HepG2 (cell line): Measurements from ENCODE around the gene PPP6R2. TPM values are rescaled to one million over a fixed set of nuclear protein-coding genes. Genes with fewer than 3 reads are reported as not detected.

Experiments
- BRCA1 ChIP-seq: sonication (generic); formaldehyde crosslinking; IDR thresholded peaks from 2 replicates; pipeline ENCODE4 v1.4.0; 2020; ENCODE audit warnings: missing genetic modification reagents
- GZF1 ChIP-seq: sonication (generic); formaldehyde crosslinking; IDR thresholded peaks from 2 replicates; pipeline ENCODE4 v1.5.1; 2020; ENCODE audit warnings: mild to moderate bottlenecking, missing genetic modification reagents
- HDAC6 ChIP-seq: fragments of 200-600 bp; sonication (generic); IDR thresholded peaks from 2 replicates; pipeline ENCODE4 v1.7.0; 2017; ENCODE audit warnings: mild to moderate bottlenecking, antibody characterized with exemption, low read length, low read depth
- HNRNPK ChIP-seq: fragments of 200-400 bp; formaldehyde crosslinking; IDR thresholded peaks from 2 replicates; pipeline ENCODE4 v1.6.1; 2018; ENCODE audit warnings: low read length, low read depth, moderate library complexity, mild to moderate bottlenecking; ENCODE audit not compliant: poor library complexity, severe bottlenecking
- HOXA3 ChIP-seq: sonication (generic); formaldehyde crosslinking; IDR thresholded peaks from 2 replicates; pipeline ENCODE4 v1.5.0; 2020; ENCODE audit warnings: missing genetic modification reagents
- KDM2A ChIP-seq: sonication (generic); formaldehyde crosslinking; IDR thresholded peaks from 2 replicates; pipeline ENCODE4 v1.4.0; 2020; ENCODE audit warnings: low read depth, missing genetic modification reagents, borderline replicate concordance
- KMT2B ChIP-seq: IDR thresholded peaks from 2 replicates; pipeline ENCODE4 v1.6.1; 2016; ENCODE audit warnings: missing genetic modification reagents, missing compliant biosample characterization
- NFKBIZ ChIP-seq: IDR thresholded peaks from 2 replicates; pipeline ENCODE4 v1.6.1; 2018; ENCODE audit warnings: missing genetic modification reagents, missing compliant biosample characterization
- PTBP1 ChIP-seq: fragments of 200-400 bp; formaldehyde crosslinking; IDR thresholded peaks from 2 replicates; pipeline ENCODE4 v1.6.1; 2018; ENCODE audit warnings: low read length, low read depth; ENCODE audit not compliant: poor library complexity, severe bottlenecking
- ZFP62 ChIP-seq: sonication (generic); formaldehyde crosslinking; IDR thresholded peaks from 2 replicates; pipeline ENCODE4 v1.4.0; 2020; ENCODE audit warnings: missing genetic modification reagents
- ZFP82 ChIP-seq: sonication (generic); formaldehyde crosslinking; IDR thresholded peaks from 2 replicates; pipeline ENCODE4 v1.5.1; 2020; ENCODE audit warnings: mild to moderate bottlenecking, missing genetic modification reagents, borderline replicate concordance
- ZNF143 ChIP-seq: sonication (generic); formaldehyde crosslinking; IDR thresholded peaks from 2 replicates; pipeline ENCODE4 v1.4.0; 2020; ENCODE audit warnings: missing genetic modification reagents
- ZNF260 ChIP-seq: sonication (generic); formaldehyde crosslinking; IDR thresholded peaks from 2 replicates; pipeline ENCODE4 v1.4.0; 2020; ENCODE audit warnings: missing genetic modification reagents, low read depth, mild to moderate bottlenecking, borderline replicate concordance
- ZNF296 ChIP-seq: sonication (generic); formaldehyde crosslinking; conservative IDR thresholded peaks from 2 replicates; pipeline ENCODE4 v1.5.0; 2020; ENCODE audit warnings: mild to moderate bottlenecking, missing genetic modification reagents
- ZNF33B ChIP-seq: sonication (generic); formaldehyde crosslinking; IDR thresholded peaks from 2 replicates; pipeline ENCODE4 v1.5.1; 2020; ENCODE audit warnings: mild to moderate bottlenecking, missing genetic modification reagents
- ZNF382 ChIP-seq: sonication (generic); formaldehyde crosslinking; IDR thresholded peaks from 2 replicates; pipeline ENCODE4 v1.5.0; 2020; ENCODE audit warnings: missing genetic modification reagents, mild to moderate bottlenecking, borderline replicate concordance
- ZNF850 ChIP-seq: sonication (generic); formaldehyde crosslinking; conservative IDR thresholded peaks from 2 replicates; pipeline ENCODE4 v1.9.0; 2021; ENCODE audit warnings: mild to moderate bottlenecking, missing genetic modification reagents
- polyA plus RNA-seq, 8 experiments: library from polyadenylated mRNA; depleted of rRNA in 3 of 8; stranded (reverse) in 7 of 8; unstranded in 1 of 8; fragments of >200 nt; fragmentation: Illumina TruSeq in 4 of 8; extraction: Trizol in 4 of 8; gene quantifications; 2 replicates each; pipeline versions ENCODE4 v1.2.1 to v1.2.3, GENCODE V29; 2011 to 2016; ENCODE audit warnings: low read depth in 4 of 8, missing spikeins in 1 of 8, mixed read lengths in 1 of 8; ENCODE audit not compliant: insufficient read depth in 1 of 8
- total RNA-seq, 5 experiments: library from RNA; depleted of rRNA; stranded (reverse); fragments of >200 nt; fragmentation: Illumina TruSeq; extraction: Trizol; gene quantifications; 2 replicates each; pipeline ENCODE4 v1.2.3, GENCODE V29; 2016; ENCODE audit warnings: low read depth in 1 of 5
- TF ChIP-seq, protein P1 (sequence below): sonication (generic); formaldehyde crosslinking; IDR thresholded peaks from 2 replicates; pipeline ENCODE4 v1.8.1; 2022; ENCODE audit warnings: low read depth, mild to moderate bottlenecking, missing genetic modification reagents
- TF ChIP-seq, protein P2 (sequence below): sonication (generic); formaldehyde crosslinking; IDR thresholded peaks from 2 replicates; pipeline ENCODE4 v1.8.1; 2022; ENCODE audit warnings: mild to moderate bottlenecking, missing genetic modification reagents
- TF ChIP-seq, protein P3 (sequence below): sonication (generic); formaldehyde crosslinking; IDR thresholded peaks from 2 replicates; pipeline ENCODE4 v1.4.0; 2020; ENCODE audit warnings: mild to moderate bottlenecking, missing genetic modification reagents, borderline replicate concordance

Gene PPP6R2
- total and polyA plus RNA-seq, 2 of the 13 experiments (the other 11 are each of a cell fraction or from before 2014, with no cell fraction given) = 55.0 to 102 TPM

DNA sequence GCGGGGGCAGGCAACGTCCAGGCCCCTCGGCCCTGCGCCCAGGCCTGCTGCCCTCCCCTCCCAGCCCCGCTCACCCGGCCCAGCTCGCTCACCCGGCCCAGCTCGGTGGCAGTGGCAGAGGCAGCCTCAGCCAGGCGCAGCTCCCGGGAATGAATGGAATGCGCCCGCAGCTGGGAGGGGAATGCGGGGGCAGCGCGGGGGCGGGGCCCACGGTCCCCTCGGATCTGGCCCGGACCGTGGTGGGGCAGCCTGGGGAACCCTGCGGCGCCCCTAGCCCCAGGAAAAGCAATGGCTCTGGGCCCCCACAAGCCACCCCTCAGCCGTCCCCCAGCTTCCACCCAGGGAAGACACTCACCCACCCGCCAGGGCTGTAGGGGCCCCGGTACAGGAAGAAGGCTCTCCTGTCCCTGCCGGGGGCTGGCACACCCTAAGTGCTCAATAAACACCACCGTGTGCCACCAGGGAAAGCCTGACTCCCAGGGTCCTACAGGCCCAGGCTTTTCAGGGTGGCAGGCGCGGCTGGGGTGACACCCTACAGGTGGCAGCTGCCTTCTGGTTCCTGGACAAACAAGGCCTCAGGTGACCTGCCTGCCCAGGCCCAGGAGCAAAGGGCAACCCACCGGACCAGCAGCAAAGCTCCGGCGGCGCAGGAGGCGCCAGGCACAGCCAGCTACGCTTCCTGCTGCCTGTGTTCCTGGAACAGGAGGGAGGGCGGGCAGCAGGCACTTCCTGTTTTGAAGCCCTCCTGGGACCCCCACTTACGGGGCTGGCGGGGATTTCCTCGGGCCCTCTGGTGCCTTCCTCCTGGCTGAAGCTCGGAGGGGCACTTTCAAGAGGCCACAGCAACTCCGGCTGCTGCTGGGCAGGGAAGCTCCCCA is 49.4 kb upstream of the PPP6R2 start (continued):
- TF ChIP-seq, protein P1, sequence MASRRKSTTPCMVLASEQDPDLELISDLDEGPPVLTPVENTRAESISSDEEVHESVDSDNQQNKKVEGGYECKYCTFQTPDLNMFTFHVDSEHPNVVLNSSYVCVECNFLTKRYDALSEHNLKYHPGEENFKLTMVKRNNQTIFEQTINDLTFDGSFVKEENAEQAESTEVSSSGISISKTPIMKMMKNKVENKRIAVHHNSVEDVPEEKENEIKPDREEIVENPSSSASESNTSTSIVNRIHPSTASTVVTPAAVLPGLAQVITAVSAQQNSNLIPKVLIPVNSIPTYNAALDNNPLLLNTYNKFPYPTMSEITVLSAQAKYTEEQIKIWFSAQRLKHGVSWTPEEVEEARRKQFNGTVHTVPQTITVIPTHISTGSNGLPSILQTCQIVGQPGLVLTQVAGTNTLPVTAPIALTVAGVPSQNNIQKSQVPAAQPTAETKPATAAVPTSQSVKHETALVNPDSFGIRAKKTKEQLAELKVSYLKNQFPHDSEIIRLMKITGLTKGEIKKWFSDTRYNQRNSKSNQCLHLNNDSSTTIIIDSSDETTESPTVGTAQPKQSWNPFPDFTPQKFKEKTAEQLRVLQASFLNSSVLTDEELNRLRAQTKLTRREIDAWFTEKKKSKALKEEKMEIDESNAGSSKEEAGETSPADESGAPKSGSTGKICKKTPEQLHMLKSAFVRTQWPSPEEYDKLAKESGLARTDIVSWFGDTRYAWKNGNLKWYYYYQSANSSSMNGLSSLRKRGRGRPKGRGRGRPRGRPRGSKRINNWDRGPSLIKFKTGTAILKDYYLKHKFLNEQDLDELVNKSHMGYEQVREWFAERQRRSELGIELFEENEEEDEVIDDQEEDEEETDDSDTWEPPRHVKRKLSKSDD (CRISPR knock-in tag) = 0 out of 2 replicates have a peak, but pooled peaks have one; percentile 50
- peak; percentile 87 for TF ChIP-seq HOXA3
- TF ChIP-seq KDM2A (CRISPR knock-in tag) = peak; percentile 58; the same call in 1 of the 2 replicates
- TF ChIP-seq ZFP62 (CRISPR knock-in tag) = no peak
- TF ChIP-seq ZNF382 (CRISPR knock-in tag) = no peak
- TF ChIP-seq ZNF296 (CRISPR knock-in tag) = 0 out of 2 replicates have a peak, but pooled peaks have one; percentile 58
- no peak for TF ChIP-seq HDAC6
- no peak for TF ChIP-seq ZNF850 (CRISPR knock-in tag)
- peak; percentile 79; the same call in 1 of the 2 replicates for TF ChIP-seq ZNF33B (CRISPR knock-in tag)
- TF ChIP-seq, protein P2, sequence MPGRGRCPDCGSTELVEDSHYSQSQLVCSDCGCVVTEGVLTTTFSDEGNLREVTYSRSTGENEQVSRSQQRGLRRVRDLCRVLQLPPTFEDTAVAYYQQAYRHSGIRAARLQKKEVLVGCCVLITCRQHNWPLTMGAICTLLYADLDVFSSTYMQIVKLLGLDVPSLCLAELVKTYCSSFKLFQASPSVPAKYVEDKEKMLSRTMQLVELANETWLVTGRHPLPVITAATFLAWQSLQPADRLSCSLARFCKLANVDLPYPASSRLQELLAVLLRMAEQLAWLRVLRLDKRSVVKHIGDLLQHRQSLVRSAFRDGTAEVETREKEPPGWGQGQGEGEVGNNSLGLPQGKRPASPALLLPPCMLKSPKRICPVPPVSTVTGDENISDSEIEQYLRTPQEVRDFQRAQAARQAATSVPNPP (CRISPR knock-in tag) = no peak
- no peak for TF ChIP-seq ZNF260 (CRISPR knock-in tag)
- peak; percentile 51; the same call in 1 of the 2 replicates for TF ChIP-seq NFKBIZ (CRISPR knock-in tag)
- TF ChIP-seq ZFP82 (CRISPR knock-in tag) = 0 out of 2 replicates have a peak, but pooled peaks have one; percentile 81
- TF ChIP-seq PTBP1 = peak; percentile 47
- peak; percentile 85 for TF ChIP-seq BRCA1 (CRISPR knock-in tag)
- peak; percentile 86 for TF ChIP-seq HNRNPK
- TF ChIP-seq KMT2B = peak; percentile 70
- TF ChIP-seq GZF1 = 0 out of 2 replicates have a peak, but pooled peaks have one; percentile 40
- no peak; the same call in 1 of the 2 replicates for TF ChIP-seq ZNF143 (CRISPR knock-in tag)
- TF ChIP-seq, protein P3, sequence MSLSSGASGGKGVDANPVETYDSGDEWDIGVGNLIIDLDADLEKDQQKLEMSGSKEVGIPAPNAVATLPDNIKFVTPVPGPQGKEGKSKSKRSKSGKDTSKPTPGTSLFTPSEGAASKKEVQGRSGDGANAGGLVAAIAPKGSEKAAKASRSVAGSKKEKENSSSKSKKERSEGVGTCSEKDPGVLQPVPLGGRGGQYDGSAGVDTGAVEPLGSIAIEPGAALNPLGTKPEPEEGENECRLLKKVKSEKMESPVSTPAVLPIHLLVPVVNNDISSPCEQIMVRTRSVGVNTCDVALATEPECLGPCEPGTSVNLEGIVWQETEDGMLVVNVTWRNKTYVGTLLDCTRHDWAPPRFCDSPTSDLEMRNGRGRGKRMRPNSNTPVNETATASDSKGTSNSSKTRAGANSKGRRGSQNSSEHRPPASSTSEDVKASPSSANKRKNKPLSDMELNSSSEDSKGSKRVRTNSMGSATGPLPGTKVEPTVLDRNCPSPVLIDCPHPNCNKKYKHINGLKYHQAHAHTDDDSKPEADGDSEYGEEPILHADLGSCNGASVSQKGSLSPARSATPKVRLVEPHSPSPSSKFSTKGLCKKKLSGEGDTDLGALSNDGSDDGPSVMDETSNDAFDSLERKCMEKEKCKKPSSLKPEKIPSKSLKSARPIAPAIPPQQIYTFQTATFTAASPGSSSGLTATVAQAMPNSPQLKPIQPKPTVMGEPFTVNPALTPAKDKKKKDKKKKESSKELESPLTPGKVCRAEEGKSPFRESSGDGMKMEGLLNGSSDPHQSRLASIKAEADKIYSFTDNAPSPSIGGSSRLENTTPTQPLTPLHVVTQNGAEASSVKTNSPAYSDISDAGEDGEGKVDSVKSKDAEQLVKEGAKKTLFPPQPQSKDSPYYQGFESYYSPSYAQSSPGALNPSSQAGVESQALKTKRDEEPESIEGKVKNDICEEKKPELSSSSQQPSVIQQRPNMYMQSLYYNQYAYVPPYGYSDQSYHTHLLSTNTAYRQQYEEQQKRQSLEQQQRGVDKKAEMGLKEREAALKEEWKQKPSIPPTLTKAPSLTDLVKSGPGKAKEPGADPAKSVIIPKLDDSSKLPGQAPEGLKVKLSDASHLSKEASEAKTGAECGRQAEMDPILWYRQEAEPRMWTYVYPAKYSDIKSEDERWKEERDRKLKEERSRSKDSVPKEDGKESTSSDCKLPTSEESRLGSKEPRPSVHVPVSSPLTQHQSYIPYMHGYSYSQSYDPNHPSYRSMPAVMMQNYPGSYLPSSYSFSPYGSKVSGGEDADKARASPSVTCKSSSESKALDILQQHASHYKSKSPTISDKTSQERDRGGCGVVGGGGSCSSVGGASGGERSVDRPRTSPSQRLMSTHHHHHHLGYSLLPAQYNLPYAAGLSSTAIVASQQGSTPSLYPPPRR (CRISPR knock-in tag) = peak; percentile 82
